HepG2 (cell line): ENCODE data around the gene DPH7. TPM values are rescaled to one million over a fixed set of nuclear protein-coding genes. Genes with fewer than 3 reads are reported as not detected.

Source experiments
- BRD4 ChIP-seq: sonication (generic); formaldehyde crosslinking; IDR thresholded peaks from 2 replicates; pipeline ENCODE4 v1.4.0; 2020; ENCODE audit warnings: missing genetic modification reagents
- FOXP1 ChIP-seq, 2 experiments: fragments of 450-650 bp in 1 of 2; IDR thresholded peaks; 2 replicates each; pipeline ENCODE4 v1.6.1; 2017 to 2018; ENCODE audit warnings: antibody characterized with exemption in 1 of 2
- KDM2A ChIP-seq: sonication (generic); formaldehyde crosslinking; IDR thresholded peaks from 2 replicates; pipeline ENCODE4 v1.4.0; 2020; ENCODE audit warnings: low read depth, missing genetic modification reagents, borderline replicate concordance
- SP5 ChIP-seq: IDR thresholded peaks from 2 replicates; pipeline ENCODE4 v1.6.1; 2016; ENCODE audit warnings: low read depth, borderline replicate concordance
- ZBTB37 ChIP-seq: sonication (generic); formaldehyde crosslinking; IDR thresholded peaks from 2 replicates; pipeline ENCODE4 v1.4.0; 2020; ENCODE audit warnings: mild to moderate bottlenecking, missing genetic modification reagents
- ZBTB43 ChIP-seq: sonication (generic); formaldehyde crosslinking; conservative IDR thresholded peaks from 2 replicates; pipeline ENCODE4 v1.4.0; 2020; ENCODE audit warnings: missing genetic modification reagents
- ZBTB7B ChIP-seq: sonication (generic); formaldehyde crosslinking; IDR thresholded peaks from 2 replicates; pipeline ENCODE4 v1.4.0; 2020; ENCODE audit warnings: missing genetic modification reagents
- ZFX ChIP-seq: sonication (generic); formaldehyde crosslinking; IDR thresholded peaks from 2 replicates; pipeline ENCODE4 v1.4.0; 2020; ENCODE audit warnings: mild to moderate bottlenecking, low read depth, missing genetic modification reagents, moderate library complexity
- ZNF335 ChIP-seq: sonication (generic); formaldehyde crosslinking; IDR thresholded peaks from 2 replicates; pipeline ENCODE4 v1.4.0; 2020; ENCODE audit warnings: missing genetic modification reagents
- ZNF569 ChIP-seq: sonication (generic); formaldehyde crosslinking; IDR thresholded peaks from 2 replicates; pipeline ENCODE4 v1.5.0; 2020; ENCODE audit warnings: mild to moderate bottlenecking, missing genetic modification reagents, moderate library complexity, borderline replicate concordance
- ZNF740 ChIP-seq: sonication (generic); formaldehyde crosslinking; IDR thresholded peaks from 2 replicates; pipeline ENCODE4 v1.4.0; 2020; ENCODE audit warnings: missing genetic modification reagents
- ZSCAN12 ChIP-seq: sonication (generic); formaldehyde crosslinking; IDR thresholded peaks from 2 replicates; pipeline ENCODE4 v1.9.0; 2021; ENCODE audit warnings: mild to moderate bottlenecking, missing genetic modification reagents
- polyA plus RNA-seq, 8 experiments: library from polyadenylated mRNA; depleted of rRNA in 3 of 8; stranded (reverse) in 7 of 8; unstranded in 1 of 8; fragments of >200 nt; fragmentation: Illumina TruSeq in 4 of 8; extraction: Trizol in 4 of 8; gene quantifications; 2 replicates each; pipeline versions ENCODE4 v1.2.1 to v1.2.3, GENCODE V29; 2011 to 2016; ENCODE audit warnings: low read depth in 4 of 8, missing spikeins in 1 of 8, mixed read lengths in 1 of 8; ENCODE audit not compliant: insufficient read depth in 1 of 8
- total RNA-seq, 5 experiments: library from RNA; depleted of rRNA; stranded (reverse); fragments of >200 nt; fragmentation: Illumina TruSeq; extraction: Trizol; gene quantifications; 2 replicates each; pipeline ENCODE4 v1.2.3, GENCODE V29; 2016; ENCODE audit warnings: low read depth in 1 of 5
- TF ChIP-seq, protein P1 (sequence below): sonication (generic); formaldehyde crosslinking; IDR thresholded peaks from 2 replicates; pipeline ENCODE4 v1.5.0; 2020; ENCODE audit warnings: mild to moderate bottlenecking, missing genetic modification reagents, moderate library complexity
- TF ChIP-seq, protein P2 (sequence below): sonication (generic); formaldehyde crosslinking; IDR thresholded peaks from 2 replicates; pipeline ENCODE4 v1.4.0; 2020; ENCODE audit warnings: missing genetic modification reagents
- TF ChIP-seq, protein P3 (sequence below): IDR thresholded peaks from 2 replicates; pipeline ENCODE4 v1.6.1; 2016; ENCODE audit warnings: missing compliant biosample characterization, missing genetic modification reagents, borderline replicate concordance
- TF ChIP-seq, protein P4 (sequence below): sonication (generic); formaldehyde crosslinking; IDR thresholded peaks from 2 replicates; pipeline ENCODE4 v1.4.0; 2020; ENCODE audit warnings: missing genetic modification reagents

Gene DPH7
- total and polyA plus RNA-seq, 2 of the 13 experiments (the other 11 are each of a cell fraction or from before 2014, with no cell fraction given), result 27.6 to 31.6 TPM

DNA sequence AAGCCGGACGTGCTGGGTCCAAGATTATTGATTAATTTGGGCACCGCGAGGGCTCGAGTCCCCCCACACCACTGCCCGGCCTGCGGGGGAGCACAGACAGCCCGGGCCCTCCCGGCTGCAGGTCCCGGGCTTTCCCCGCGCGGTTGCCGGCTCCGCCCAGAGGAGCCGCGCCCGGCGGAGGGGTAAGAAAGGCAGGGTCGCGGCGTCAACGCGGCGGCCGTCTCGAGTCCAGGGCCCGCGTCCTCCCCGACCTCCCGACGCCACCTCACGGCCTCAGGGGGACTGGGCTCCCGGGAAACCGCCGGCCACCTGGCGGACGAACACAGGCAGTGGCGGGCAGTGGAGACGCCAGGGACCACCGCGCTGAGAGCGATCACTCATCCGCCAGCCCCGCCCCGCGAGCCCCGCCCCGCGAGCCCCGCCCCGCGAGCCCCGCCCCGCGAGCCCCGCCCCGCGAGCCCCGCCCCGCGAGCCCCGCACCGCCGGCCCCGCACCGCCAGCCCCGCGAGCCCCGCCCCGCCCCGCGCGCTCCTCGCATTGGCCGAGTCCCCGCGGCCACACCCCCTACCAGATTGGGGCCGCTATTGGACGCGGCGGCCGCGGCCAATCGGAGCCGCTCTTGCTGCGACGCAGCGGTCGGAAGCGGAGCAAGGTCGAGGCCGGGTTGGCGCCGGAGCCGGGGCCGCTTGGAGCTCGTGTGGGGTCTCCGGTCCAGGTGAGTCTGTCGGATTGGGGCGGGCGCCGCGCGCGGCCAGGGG is 27.3 kb downstream of the DPH7 start, which contains the start of gene MRPL41 (continued):
- TF ChIP-seq BRD4 (CRISPR knock-in tag) (0 out of 2 replicates have a peak, but pooled peaks have one; percentile 20), ZFX (CRISPR knock-in tag) (peak; percentile 83), ZNF740 (0 out of 2 replicates have a peak, but pooled peaks have one; percentile 46), ZNF569 (no peak), ZBTB37 (no peak), SP5 (CRISPR knock-in tag) (peak; percentile 50), ZNF335 (CRISPR knock-in tag) (peak; percentile 22; the same call in 1 of the 2 replicates), ZBTB7B (peak; percentile 78), ZBTB43 (no peak), ZSCAN12 (CRISPR knock-in tag) (no peak), FOXP1 (IDR thresholded peaks at IDR 0.05) (no peak), FOXP1 (CRISPR knock-in tag; IDR thresholded peaks at IDR 0.05) (no peak), KDM2A (CRISPR knock-in tag) (peak; percentile 68; the same call in 1 of the 2 replicates)
- TF ChIP-seq, protein P1, sequence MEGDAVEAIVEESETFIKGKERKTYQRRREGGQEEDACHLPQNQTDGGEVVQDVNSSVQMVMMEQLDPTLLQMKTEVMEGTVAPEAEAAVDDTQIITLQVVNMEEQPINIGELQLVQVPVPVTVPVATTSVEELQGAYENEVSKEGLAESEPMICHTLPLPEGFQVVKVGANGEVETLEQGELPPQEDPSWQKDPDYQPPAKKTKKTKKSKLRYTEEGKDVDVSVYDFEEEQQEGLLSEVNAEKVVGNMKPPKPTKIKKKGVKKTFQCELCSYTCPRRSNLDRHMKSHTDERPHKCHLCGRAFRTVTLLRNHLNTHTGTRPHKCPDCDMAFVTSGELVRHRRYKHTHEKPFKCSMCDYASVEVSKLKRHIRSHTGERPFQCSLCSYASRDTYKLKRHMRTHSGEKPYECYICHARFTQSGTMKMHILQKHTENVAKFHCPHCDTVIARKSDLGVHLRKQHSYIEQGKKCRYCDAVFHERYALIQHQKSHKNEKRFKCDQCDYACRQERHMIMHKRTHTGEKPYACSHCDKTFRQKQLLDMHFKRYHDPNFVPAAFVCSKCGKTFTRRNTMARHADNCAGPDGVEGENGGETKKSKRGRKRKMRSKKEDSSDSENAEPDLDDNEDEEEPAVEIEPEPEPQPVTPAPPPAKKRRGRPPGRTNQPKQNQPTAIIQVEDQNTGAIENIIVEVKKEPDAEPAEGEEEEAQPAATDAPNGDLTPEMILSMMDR (CRISPR knock-in tag), result peak; percentile 82
- TF ChIP-seq, protein P2, sequence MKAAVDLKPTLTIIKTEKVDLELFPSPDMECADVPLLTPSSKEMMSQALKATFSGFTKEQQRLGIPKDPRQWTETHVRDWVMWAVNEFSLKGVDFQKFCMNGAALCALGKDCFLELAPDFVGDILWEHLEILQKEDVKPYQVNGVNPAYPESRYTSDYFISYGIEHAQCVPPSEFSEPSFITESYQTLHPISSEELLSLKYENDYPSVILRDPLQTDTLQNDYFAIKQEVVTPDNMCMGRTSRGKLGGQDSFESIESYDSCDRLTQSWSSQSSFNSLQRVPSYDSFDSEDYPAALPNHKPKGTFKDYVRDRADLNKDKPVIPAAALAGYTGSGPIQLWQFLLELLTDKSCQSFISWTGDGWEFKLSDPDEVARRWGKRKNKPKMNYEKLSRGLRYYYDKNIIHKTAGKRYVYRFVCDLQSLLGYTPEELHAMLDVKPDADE (CRISPR knock-in tag), result peak; percentile 66; the same call in 1 of the 2 replicates
- TF ChIP-seq, protein P3, sequence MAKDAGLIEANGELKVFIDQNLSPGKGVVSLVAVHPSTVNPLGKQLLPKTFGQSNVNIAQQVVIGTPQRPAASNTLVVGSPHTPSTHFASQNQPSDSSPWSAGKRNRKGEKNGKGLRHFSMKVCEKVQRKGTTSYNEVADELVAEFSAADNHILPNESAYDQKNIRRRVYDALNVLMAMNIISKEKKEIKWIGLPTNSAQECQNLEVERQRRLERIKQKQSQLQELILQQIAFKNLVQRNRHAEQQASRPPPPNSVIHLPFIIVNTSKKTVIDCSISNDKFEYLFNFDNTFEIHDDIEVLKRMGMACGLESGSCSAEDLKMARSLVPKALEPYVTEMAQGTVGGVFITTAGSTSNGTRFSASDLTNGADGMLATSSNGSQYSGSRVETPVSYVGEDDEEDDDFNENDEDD (CRISPR knock-in tag), result peak; percentile 22; the same call in 1 of the 2 replicates
- TF ChIP-seq, protein P4, sequence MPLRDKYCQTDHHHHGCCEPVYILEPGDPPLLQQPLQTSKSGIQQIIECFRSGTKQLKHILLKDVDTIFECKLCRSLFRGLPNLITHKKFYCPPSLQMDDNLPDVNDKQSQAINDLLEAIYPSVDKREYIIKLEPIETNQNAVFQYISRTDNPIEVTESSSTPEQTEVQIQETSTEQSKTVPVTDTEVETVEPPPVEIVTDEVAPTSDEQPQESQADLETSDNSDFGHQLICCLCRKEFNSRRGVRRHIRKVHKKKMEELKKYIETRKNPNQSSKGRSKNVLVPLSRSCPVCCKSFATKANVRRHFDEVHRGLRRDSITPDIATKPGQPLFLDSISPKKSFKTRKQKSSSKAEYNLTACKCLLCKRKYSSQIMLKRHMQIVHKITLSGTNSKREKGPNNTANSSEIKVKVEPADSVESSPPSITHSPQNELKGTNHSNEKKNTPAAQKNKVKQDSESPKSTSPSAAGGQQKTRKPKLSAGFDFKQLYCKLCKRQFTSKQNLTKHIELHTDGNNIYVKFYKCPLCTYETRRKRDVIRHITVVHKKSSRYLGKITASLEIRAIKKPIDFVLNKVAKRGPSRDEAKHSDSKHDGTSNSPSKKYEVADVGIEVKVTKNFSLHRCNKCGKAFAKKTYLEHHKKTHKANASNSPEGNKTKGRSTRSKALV (CRISPR knock-in tag), result no peak; the same call in 1 of the 2 replicates
